HepG2 (cell line): ENCODE measurements around the gene METTL13. TPM values are rescaled to one million over a fixed set of nuclear protein-coding genes. Genes with fewer than 3 reads are reported as not detected.

Source experiments
- ADNP ChIP-seq: sonication (generic); formaldehyde crosslinking; IDR thresholded peaks from 2 replicates; pipeline ENCODE4 v1.4.0; 2020; ENCODE audit warnings: missing genetic modification reagents
- ATF7 ChIP-seq, 2 experiments: fragments of 450-650 bp in 1 of 2; sonication (generic) in 1 of 2; formaldehyde crosslinking in 1 of 2; IDR thresholded peaks; 2 replicates each; pipeline versions ENCODE4 v1.4.0 to v1.6.1; 2016 to 2020; ENCODE audit warnings: antibody characterized with exemption in 1 of 2, mild to moderate bottlenecking in 1 of 2, missing genetic modification reagents in 1 of 2
- ATF7-NPFF ChIP-seq: sonication (generic); formaldehyde crosslinking; IDR thresholded peaks from 2 replicates; pipeline ENCODE4 v1.8.1; 2023; ENCODE audit warnings: mild to moderate bottlenecking, low read depth, missing genetic modification reagents, moderate library complexity
- DMAP1 ChIP-seq: IDR thresholded peaks from 2 replicates; pipeline ENCODE4 v1.6.1; 2016
- MATR3 ChIP-seq: sonication (generic); formaldehyde crosslinking; IDR thresholded peaks from 2 replicates; pipeline ENCODE4 v1.4.0; 2020; ENCODE audit warnings: missing genetic modification reagents
- NFKBIZ ChIP-seq: IDR thresholded peaks from 2 replicates; pipeline ENCODE4 v1.6.1; 2018; ENCODE audit warnings: missing genetic modification reagents, missing compliant biosample characterization
- SATB2 ChIP-seq: sonication (generic); formaldehyde crosslinking; IDR thresholded peaks from 2 replicates; pipeline ENCODE4 v1.5.0; 2020; ENCODE audit warnings: missing genetic modification reagents
- SMAD3 ChIP-seq: sonication (generic); formaldehyde crosslinking; IDR thresholded peaks from 2 replicates; pipeline ENCODE4 v1.4.0; 2020; ENCODE audit warnings: missing genetic modification reagents
- SOX13 ChIP-seq, 3 experiments: fragments of 450-650 bp in 1 of 3; sonication (generic) in 1 of 3; formaldehyde crosslinking in 1 of 3; IDR thresholded peaks in 2 of 3; conservative IDR thresholded peaks in 1 of 3; 2 replicates each; pipeline versions ENCODE4 v1.5.0 to v1.6.1; 2016 to 2020; ENCODE audit warnings: antibody characterized with exemption in 1 of 3, mild to moderate bottlenecking in 1 of 3, missing compliant biosample characterization in 1 of 3, missing genetic modification reagents in 1 of 3, moderate library complexity in 1 of 3
- SOX5 ChIP-seq: IDR thresholded peaks from 2 replicates; pipeline ENCODE4 v1.6.1; 2016; ENCODE audit warnings: borderline replicate concordance
- SP5 ChIP-seq: IDR thresholded peaks from 2 replicates; pipeline ENCODE4 v1.6.1; 2016; ENCODE audit warnings: low read depth, borderline replicate concordance
- TP53 ChIP-seq: sonication (generic); formaldehyde crosslinking; conservative IDR thresholded peaks from 2 replicates; pipeline ENCODE4 v1.4.0; 2020; ENCODE audit warnings: missing genetic modification reagents
- XRCC5 ChIP-seq: fragments of 200-400 bp; formaldehyde crosslinking; optimal IDR thresholded peaks from 2 replicates; pipeline ENCODE3; 2017; ENCODE audit warnings: mild to moderate bottlenecking, low read length
- ZC3H13 ChIP-seq: sonication (generic); formaldehyde crosslinking; IDR thresholded peaks from 2 replicates; pipeline ENCODE4 v1.8.1; 2023; ENCODE audit warnings: mild to moderate bottlenecking, missing genetic modification reagents, moderate library complexity
- ZMYM2 ChIP-seq: sonication (generic); formaldehyde crosslinking; IDR thresholded peaks from 2 replicates; pipeline ENCODE4 v1.8.0; 2022; ENCODE audit warnings: mild to moderate bottlenecking, missing genetic modification reagents
- ZNF121 ChIP-seq: sonication (generic); formaldehyde crosslinking; IDR thresholded peaks from 2 replicates; pipeline ENCODE4 v1.5.0; 2020; ENCODE audit warnings: mild to moderate bottlenecking, missing genetic modification reagents
- ZNF143 ChIP-seq: sonication (generic); formaldehyde crosslinking; IDR thresholded peaks from 2 replicates; pipeline ENCODE4 v1.4.0; 2020; ENCODE audit warnings: missing genetic modification reagents
- ZNF501 ChIP-seq: sonication (generic); formaldehyde crosslinking; IDR thresholded peaks from 2 replicates; pipeline ENCODE4 v1.5.1; 2020; ENCODE audit warnings: mild to moderate bottlenecking, moderate library complexity, missing genetic modification reagents
- ZNF530 ChIP-seq: sonication (generic); formaldehyde crosslinking; IDR thresholded peaks from 2 replicates; pipeline ENCODE4 v1.5.0; 2020; ENCODE audit warnings: low read depth, mild to moderate bottlenecking, missing genetic modification reagents
- ZNF547 ChIP-seq: sonication (generic); formaldehyde crosslinking; IDR thresholded peaks from 2 replicates; pipeline ENCODE4 v1.5.1; 2020; ENCODE audit warnings: mild to moderate bottlenecking, missing genetic modification reagents
- ZNF563 ChIP-seq: sonication (generic); formaldehyde crosslinking; IDR thresholded peaks from 2 replicates; pipeline ENCODE4 v1.8.0; 2022; ENCODE audit warnings: mild to moderate bottlenecking, moderate library complexity, missing genetic modification reagents
- ZNF670 ChIP-seq: sonication (generic); formaldehyde crosslinking; IDR thresholded peaks from 2 replicates; pipeline ENCODE4 v1.8.0; 2022; ENCODE audit warnings: mild to moderate bottlenecking, missing genetic modification reagents, borderline replicate concordance
- ZNF772 ChIP-seq: sonication (generic); formaldehyde crosslinking; IDR thresholded peaks from 2 replicates; pipeline ENCODE4 v1.5.0; 2020; ENCODE audit warnings: mild to moderate bottlenecking, missing genetic modification reagents
- ZNF782 ChIP-seq: sonication (generic); formaldehyde crosslinking; IDR thresholded peaks from 2 replicates; pipeline ENCODE4 v1.4.0; 2020; ENCODE audit warnings: missing genetic modification reagents, mild to moderate bottlenecking, borderline replicate concordance
- ZNF816 ChIP-seq: sonication (generic); formaldehyde crosslinking; IDR thresholded peaks from 2 replicates; pipeline ENCODE4 v1.8.0; 2022; ENCODE audit warnings: missing genetic modification reagents, mild to moderate bottlenecking, borderline replicate concordance
- ZSCAN9 ChIP-seq: IDR thresholded peaks from 2 replicates; pipeline ENCODE4 v1.6.1; 2016; ENCODE audit warnings: borderline replicate concordance
- polyA plus RNA-seq, 8 experiments: library from polyadenylated mRNA; depleted of rRNA in 3 of 8; stranded (reverse) in 7 of 8; unstranded in 1 of 8; fragments of >200 nt; fragmentation: Illumina TruSeq in 4 of 8; extraction: Trizol in 4 of 8; gene quantifications; 2 replicates each; pipeline versions ENCODE4 v1.2.1 to v1.2.3, GENCODE V29; 2011 to 2016; ENCODE audit warnings: low read depth in 4 of 8, missing spikeins in 1 of 8, mixed read lengths in 1 of 8; ENCODE audit not compliant: insufficient read depth in 1 of 8
- total RNA-seq, 5 experiments: library from RNA; depleted of rRNA; stranded (reverse); fragments of >200 nt; fragmentation: Illumina TruSeq; extraction: Trizol; gene quantifications; 2 replicates each; pipeline ENCODE4 v1.2.3, GENCODE V29; 2016; ENCODE audit warnings: low read depth in 1 of 5
- TF ChIP-seq, protein P1 (sequence below): sonication (generic); formaldehyde crosslinking; IDR thresholded peaks from 2 replicates; pipeline ENCODE4 v1.4.0; 2020; ENCODE audit warnings: mild to moderate bottlenecking, missing genetic modification reagents
- TF ChIP-seq, protein P2 (sequence below): sonication (generic); formaldehyde crosslinking; IDR thresholded peaks from 2 replicates; pipeline ENCODE4 v1.4.0; 2020; ENCODE audit warnings: missing genetic modification reagents, borderline replicate concordance
- TF ChIP-seq, protein P3 (sequence below): sonication (generic); formaldehyde crosslinking; IDR thresholded peaks from 2 replicates; pipeline ENCODE4 v1.4.0; 2020; ENCODE audit warnings: missing genetic modification reagents

Gene METTL13
- total and polyA plus RNA-seq, 2 of the 13 experiments (the other 11 are each of a cell fraction or from before 2014, with no cell fraction given), result 18.6 to 22.8 TPM

DNA sequence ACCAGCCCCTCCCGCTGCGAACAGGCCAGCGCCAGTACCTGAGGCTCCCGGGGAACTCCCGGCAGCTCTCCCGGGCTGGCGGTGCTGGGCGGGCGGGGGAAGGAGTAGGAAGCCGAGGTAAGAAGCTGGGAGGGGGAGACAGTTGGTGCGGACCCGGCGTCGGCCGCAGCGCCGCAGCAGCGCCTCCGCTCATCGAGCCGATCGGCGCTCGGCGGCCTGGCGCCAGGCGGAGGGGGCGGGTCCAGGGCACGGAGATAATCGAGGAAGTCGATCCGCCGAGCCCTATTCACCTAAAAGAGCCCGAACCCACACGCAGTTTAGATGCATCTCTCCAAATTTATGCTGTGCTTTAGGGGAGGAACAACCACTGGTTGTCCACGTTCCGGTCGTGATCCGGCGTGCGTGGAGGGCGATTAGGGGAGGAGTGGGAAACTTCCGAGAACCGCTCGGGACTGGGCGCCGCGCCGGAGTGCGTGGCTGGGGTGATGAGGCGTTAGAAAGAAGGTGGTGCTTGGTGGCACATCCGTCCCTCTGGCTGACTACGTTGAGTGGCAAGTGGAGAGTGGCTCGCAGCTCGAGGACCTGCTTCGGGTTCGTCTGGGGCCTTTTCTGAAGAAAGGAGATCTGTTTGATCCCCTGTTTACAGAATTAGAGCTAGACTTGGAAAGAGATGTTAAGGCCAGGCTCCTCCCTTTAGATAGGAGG lies 39.4 kb upstream of the METTL13 start, which contains the start of gene VAMP4 (continued):
- TF ChIP-seq, protein P1, sequence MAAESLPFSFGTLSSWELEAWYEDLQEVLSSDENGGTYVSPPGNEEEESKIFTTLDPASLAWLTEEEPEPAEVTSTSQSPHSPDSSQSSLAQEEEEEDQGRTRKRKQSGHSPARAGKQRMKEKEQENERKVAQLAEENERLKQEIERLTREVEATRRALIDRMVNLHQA (CRISPR knock-in tag), result no peak
- TF ChIP-seq ATF7-NPFF (CRISPR knock-in tag), result peak; percentile 40; the same call in 1 of the 2 replicates
- no peak for TF ChIP-seq TP53 (CRISPR knock-in tag)
- no peak for TF ChIP-seq ATF7 (IDR thresholded peaks at IDR 0.05)
- peak; percentile 33; the same call in 1 of the 2 replicates for TF ChIP-seq ATF7 (CRISPR knock-in tag; IDR thresholded peaks at IDR 0.05)
- TF ChIP-seq SMAD3, result peak; percentile 76; the same call in 1 of the 2 replicates
- TF ChIP-seq ZC3H13 (CRISPR knock-in tag), result no peak
- peak; percentile 77; the same call in 1 of the 2 replicates for TF ChIP-seq SP5 (CRISPR knock-in tag)
- TF ChIP-seq DMAP1, result peak; percentile 67; the same call in 1 of the 2 replicates
- no peak for TF ChIP-seq ZNF121 (CRISPR knock-in tag)
- no peak for TF ChIP-seq ZNF670 (CRISPR knock-in tag)
- peak; percentile 81; the same call in 1 of the 2 replicates for TF ChIP-seq ZNF772 (CRISPR knock-in tag)
- no peak for TF ChIP-seq MATR3 (CRISPR knock-in tag)
- TF ChIP-seq ZNF501 (CRISPR knock-in tag), result peak; percentile 72
- peak; percentile 78 for TF ChIP-seq ZNF563 (CRISPR knock-in tag)
- TF ChIP-seq ZNF143, result no peak
- TF ChIP-seq SATB2 (CRISPR knock-in tag), result no peak
- 0 out of 2 replicates have a peak, but pooled peaks have one; percentile 46 for TF ChIP-seq ZNF816 (CRISPR knock-in tag)
- TF ChIP-seq ZNF530 (CRISPR knock-in tag), result no peak
- no peak for TF ChIP-seq SOX13 (IDR thresholded peaks at IDR 0.05)
- TF ChIP-seq SOX13 (CRISPR knock-in tag; conservative IDR thresholded peaks at IDR 0.05 in 1 of 2, IDR thresholded peaks at IDR 0.05 in 1 of 2), result peak in 1 of 2 experiments; percentile 52; a peak in 2 of 4 replicates
- no peak for TF ChIP-seq ZNF782 (CRISPR knock-in tag)
- TF ChIP-seq SOX5 (CRISPR knock-in tag), result peak; percentile 25
- no peak for TF ChIP-seq ADNP (CRISPR knock-in tag)
- TF ChIP-seq, protein P2, sequence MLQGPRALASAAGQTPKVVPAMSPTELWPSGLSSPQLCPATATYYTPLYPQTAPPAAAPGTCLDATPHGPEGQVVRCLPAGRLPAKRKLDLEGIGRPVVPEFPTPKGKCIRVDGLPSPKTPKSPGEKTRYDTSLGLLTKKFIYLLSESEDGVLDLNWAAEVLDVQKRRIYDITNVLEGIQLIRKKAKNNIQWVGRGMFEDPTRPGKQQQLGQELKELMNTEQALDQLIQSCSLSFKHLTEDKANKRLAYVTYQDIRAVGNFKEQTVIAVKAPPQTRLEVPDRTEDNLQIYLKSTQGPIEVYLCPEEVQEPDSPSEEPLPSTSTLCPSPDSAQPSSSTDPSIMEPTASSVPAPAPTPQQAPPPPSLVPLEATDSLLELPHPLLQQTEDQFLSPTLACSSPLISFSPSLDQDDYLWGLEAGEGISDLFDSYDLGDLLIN (CRISPR knock-in tag), result no peak
- peak; percentile 99 for TF ChIP-seq XRCC5
- TF ChIP-seq ZMYM2, result peak; percentile 18; the same call in 1 of the 2 replicates
- TF ChIP-seq, protein P3, sequence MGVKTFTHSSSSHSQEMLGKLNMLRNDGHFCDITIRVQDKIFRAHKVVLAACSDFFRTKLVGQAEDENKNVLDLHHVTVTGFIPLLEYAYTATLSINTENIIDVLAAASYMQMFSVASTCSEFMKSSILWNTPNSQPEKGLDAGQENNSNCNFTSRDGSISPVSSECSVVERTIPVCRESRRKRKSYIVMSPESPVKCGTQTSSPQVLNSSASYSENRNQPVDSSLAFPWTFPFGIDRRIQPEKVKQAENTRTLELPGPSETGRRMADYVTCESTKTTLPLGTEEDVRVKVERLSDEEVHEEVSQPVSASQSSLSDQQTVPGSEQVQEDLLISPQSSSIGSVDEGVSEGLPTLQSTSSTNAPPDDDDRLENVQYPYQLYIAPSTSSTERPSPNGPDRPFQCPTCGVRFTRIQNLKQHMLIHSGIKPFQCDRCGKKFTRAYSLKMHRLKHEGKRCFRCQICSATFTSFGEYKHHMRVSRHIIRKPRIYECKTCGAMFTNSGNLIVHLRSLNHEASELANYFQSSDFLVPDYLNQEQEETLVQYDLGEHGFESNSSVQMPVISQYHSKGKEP (CRISPR knock-in tag), result 0 out of 2 replicates have a peak, but pooled peaks have one; percentile 39
- peak; percentile 51 for TF ChIP-seq ZSCAN9 (CRISPR knock-in tag)
- no peak for TF ChIP-seq NFKBIZ (CRISPR knock-in tag)
- peak; percentile 87 for TF ChIP-seq ZNF547 (CRISPR knock-in tag)
